NCI-H2227 treated with DMSO at 0.1 percent for 48 hours (cell line): Measurements from ENCODE around the gene KCTD13.
"Not testable (repeated sequence)": the region's sequence is repeated elsewhere in the genome, so short reads cannot be mapped to it uniquely, and the experiment has no call there.

Experiments
- DNase-seq: peaks from one replicate; lab custom pipeline; 2025; lab: John Stamatoyannopoulos, UW

KCTD13 gene

GRCh38 chr16:29925781-29926710, at the start of gene KCTD13:
KCTD13 (minus strand) TSS chr16:29926226; CDS start chr16:29926033, 193 bp downstream.
- DNase-seq: peak; percentile 79

GRCh38 chr16:29975134-29975538, 49.1 kb upstream of the KCTD13 start:
- no peak for DNase-seq

- DNase-seq: no peak
Measured at GRCh38 chr16:29974291-29975133, 48.5 kb upstream of the KCTD13 start.

GRCh38 chr16:29973384-29974246, 47.6 kb upstream of the KCTD13 start, which contains the start of gene TAOK2:
TAOK2 (plus strand) TSS chr16:29973868; CDS start chr16:29977773, 3,905 bp downstream.
- DNase-seq: peak; percentile 99

- DNase-seq: no peak
Measured at GRCh38 chr16:29972992-29973383, 47.0 kb upstream of the KCTD13 start.

- DNase-seq: no peak
Measured at GRCh38 chr16:29972500-29972899, 46.5 kb upstream of the KCTD13 start.

GRCh38 chr16:29971304-29971703, 45.3 kb upstream of the KCTD13 start:
- no peak for DNase-seq

- no peak for DNase-seq
Measured at GRCh38 chr16:29968205-29968604, 42.2 kb upstream of the KCTD13 start.

GRCh38 chr16:29963021-29963743, 37.2 kb upstream of the KCTD13 start:
- no peak for DNase-seq

GRCh38 chr16:29962344-29962994, 36.4 kb upstream of the KCTD13 start:
- DNase-seq: no peak

- DNase-seq: peak; percentile 85
Measured at GRCh38 chr16:29961479-29962343, 35.7 kb upstream of the KCTD13 start, which contains the start of gene TMEM219. TMEM219 (plus strand) TSS chr16:29962079; CDS start chr16:29963144, 1,065 bp downstream.

GRCh38 chr16:29961127-29961478, 35.1 kb upstream of the KCTD13 start:
- DNase-seq: no peak

- not testable (repeated sequence) for DNase-seq
Measured at GRCh38 chr16:29959821-29960220, 33.8 kb upstream of the KCTD13 start.

- no peak for DNase-seq
Measured at GRCh38 chr16:29959293-29959692, 33.3 kb upstream of the KCTD13 start.

- DNase-seq: no peak
Measured at GRCh38 chr16:29958756-29959155, 32.7 kb upstream of the KCTD13 start.

- DNase-seq: no peak
Measured at GRCh38 chr16:29951625-29952365, 25.8 kb upstream of the KCTD13 start.

- DNase-seq: no peak
Measured at GRCh38 chr16:29950806-29951461, 24.9 kb upstream of the KCTD13 start.

GRCh38 chr16:29947897-29948296, 21.9 kb upstream of the KCTD13 start:
- no peak for DNase-seq
